Adipocyte (in vitro differentiated cells): ENCODE measurements around the gene SLC47A2.
A peak's percentile ranks its signal among the peaks of the same experiment; 100 is the strongest.

Experiments used
- DNase-seq: peaks from one replicate; pipeline ENCODE4 v3.0.0-alpha.2; 2015; ENCODE audit warnings: low read depth
- H3K27me3 ChIP-seq: replicated peaks from 2 replicates; pipeline ENCODE4 v1.7.0; 2013; ENCODE audit warnings: mild to moderate bottlenecking, low read length, moderate library complexity; ENCODE audit not compliant: control insufficient read depth, insufficient read depth
- H3K36me3 ChIP-seq: 2 replicates; pipeline ENCODE4 v1.7.0; 2013; ENCODE audit warnings: low read length, mild to moderate bottlenecking, moderate library complexity; ENCODE audit not compliant: control insufficient read depth, insufficient read depth, severe bottlenecking
- H3K4me1 ChIP-seq: 2 replicates; pipeline ENCODE4 v1.7.0; 2013; ENCODE audit warnings: mild to moderate bottlenecking, low read length, moderate library complexity; ENCODE audit not compliant: control insufficient read depth, insufficient read depth
- H3K4me3 ChIP-seq: 2 replicates; pipeline ENCODE4 v1.7.0; 2013; ENCODE audit warnings: mild to moderate bottlenecking, low read length, moderate library complexity
- H3K9ac ChIP-seq: 2 replicates; pipeline ENCODE4 v1.7.0; 2013; ENCODE audit warnings: mild to moderate bottlenecking, low read length, moderate library complexity
- H3K9me3 ChIP-seq: 2 replicates; pipeline ENCODE4 v1.7.0; 2013; ENCODE audit warnings: mild to moderate bottlenecking, low read length, moderate library complexity; ENCODE audit not compliant: control insufficient read depth

Gene SLC47A2

GRCh38 chr17:19644493-19645210 is 71.7 kb downstream of the SLC47A2 start:
- H3K4me1 ChIP-seq, result peaks cover 48% of the 10 kb centered on the region
- H3K36me3 ChIP-seq, result no peaks in the 10 kb centered on the region
- peak overlapping the region; percentile 42 for H3K9ac ChIP-seq
- peak overlapping the region; percentile 42 for H3K4me3 ChIP-seq
- no peaks in the 10 kb centered on the region for H3K27me3 ChIP-seq
- H3K9me3 ChIP-seq, result no peaks in the 10 kb centered on the region
- DNase-seq, result no peak

GRCh38 chr17:19642373-19642893 is 74.0 kb downstream of the SLC47A2 start:
- DNase-seq, result no peak
- Histone ChIP-seq H3K4me3 (no peak overlapping the region), H3K9me3 (peaks cover 3% of the 10 kb centered on the region), H3K4me1 (peaks cover 39% of the 10 kb centered on the region), H3K27me3 (no peaks in the 10 kb centered on the region), H3K36me3 (no peaks in the 10 kb centered on the region), H3K9ac (no peak overlapping the region)

- DNase-seq, result no peak
- no peaks in the 10 kb centered on the region for H3K27me3 ChIP-seq
- H3K36me3 ChIP-seq, result no peaks in the 10 kb centered on the region
- peaks cover 33% of the 10 kb centered on the region for H3K4me1 ChIP-seq
- no peak overlapping the region for H3K4me3 ChIP-seq
- no peak overlapping the region for H3K9ac ChIP-seq
- H3K9me3 ChIP-seq, result peaks cover 3% of the 10 kb centered on the region
Observed at GRCh38 chr17:19641687-19642372, 74.6 kb downstream of the SLC47A2 start.

- H3K9ac ChIP-seq, result no peak overlapping the region
- no peaks in the 10 kb centered on the region for H3K36me3 ChIP-seq
- no peak overlapping the region for H3K4me3 ChIP-seq
- H3K4me1 ChIP-seq, result peaks cover 3% of the 10 kb centered on the region
- H3K27me3 ChIP-seq, result peaks cover 7% of the 10 kb centered on the region
- H3K9me3 ChIP-seq, result no peaks in the 10 kb centered on the region
- no peak for DNase-seq
Observed at GRCh38 chr17:19631905-19632304, 84.5 kb downstream of the SLC47A2 start.

GRCh38 chr17:19630661-19631060 is 85.7 kb downstream of the SLC47A2 start:
- no peak for DNase-seq
- Histone ChIP-seq H3K4me1 (peaks cover 3% of the 10 kb centered on the region), H3K36me3 (no peaks in the 10 kb centered on the region)

GRCh38 chr17:19630035-19630434 is 86.3 kb downstream of the SLC47A2 start:
- no peaks in the 10 kb centered on the region for H3K36me3 ChIP-seq
- H3K9ac ChIP-seq, result no peak overlapping the region
- no peak for DNase-seq
- peaks cover 7% of the 10 kb centered on the region for H3K27me3 ChIP-seq
- H3K4me3 ChIP-seq, result no peak overlapping the region
- H3K4me1 ChIP-seq, result peaks cover 3% of the 10 kb centered on the region
- H3K9me3 ChIP-seq, result no peaks in the 10 kb centered on the region

More at GRCh38 chr17:19630661-19631060, 85.7 kb downstream of the SLC47A2 start:
- no peak overlapping the region for H3K4me3 ChIP-seq
- no peak overlapping the region for H3K9ac ChIP-seq
- H3K9me3 ChIP-seq, result no peaks in the 10 kb centered on the region
- peaks cover 7% of the 10 kb centered on the region for H3K27me3 ChIP-seq

- no peaks in the 10 kb centered on the region for H3K9me3 ChIP-seq
- no peak for DNase-seq
Observed at GRCh38 chr17:19629449-19629848, 86.9 kb downstream of the SLC47A2 start.

More at GRCh38 chr17:19629449-19629848, 86.9 kb downstream of the SLC47A2 start:
- no peaks in the 10 kb centered on the region for H3K4me1 ChIP-seq
- no peak overlapping the region for H3K4me3 ChIP-seq
- peaks cover 7% of the 10 kb centered on the region for H3K27me3 ChIP-seq
- no peaks in the 10 kb centered on the region for H3K36me3 ChIP-seq
- H3K9ac ChIP-seq, result no peak overlapping the region
